Measurements from ENCODE around the gene KCNQ1. TPM values are rescaled to one million over a fixed set of nuclear protein-coding genes. Genes with fewer than 3 reads are reported as not detected.

Gene KCNQ1
- polyA plus RNA-seq, 1 donor from 2014 or later, result not detected

DNA sequence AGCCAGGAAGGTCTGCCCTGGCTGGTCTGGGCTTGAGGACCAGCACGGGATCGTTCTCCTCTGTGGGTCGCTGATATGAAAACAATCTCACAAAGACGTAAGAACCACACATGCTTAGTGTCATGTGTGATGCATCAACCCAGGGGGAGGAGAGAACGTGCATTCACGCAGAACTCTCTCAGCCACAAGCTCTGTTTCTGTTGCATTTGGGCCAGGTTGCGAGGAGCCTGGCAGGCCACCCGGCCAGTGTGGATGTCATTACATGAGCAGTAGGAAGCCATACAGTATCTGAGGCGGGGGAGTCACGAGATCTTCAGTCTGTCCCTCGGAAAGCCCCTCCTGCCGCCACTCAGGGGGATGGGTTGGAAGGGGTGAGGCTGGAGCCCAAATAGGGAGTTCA is 308.1 kb downstream of the KCNQ1 start (continued):
- TF ChIP-seq REST (IDR thresholded peaks at IDR 0.05; ENCODE audit: borderline replicate concordance) (no peak), POLR2AphosphoS5 (IDR thresholded peaks at IDR 0.05) (no peak)

DNA sequence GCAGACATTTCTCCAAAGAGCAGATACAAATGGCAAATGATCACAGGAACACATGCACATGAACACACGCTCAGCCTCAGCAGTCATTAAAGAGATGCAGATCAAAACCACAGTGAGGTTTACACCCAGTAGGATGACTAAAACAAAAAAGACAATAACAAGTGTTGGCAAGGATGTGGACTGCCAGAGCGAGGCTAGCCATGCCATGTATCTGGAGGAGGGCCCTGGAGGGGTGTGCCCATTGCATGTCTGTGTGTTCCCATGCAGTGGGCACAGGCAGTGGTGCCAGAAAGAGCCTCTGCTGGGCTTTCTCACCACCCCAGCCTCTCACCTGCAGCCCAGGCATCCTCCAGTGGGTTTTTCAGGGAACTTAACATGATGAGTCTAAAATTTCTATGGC is 309.2 kb downstream of the KCNQ1 start:
- TF ChIP-seq RAD21 (conservative IDR thresholded peaks at IDR 0.05) (no peak), TAF1 (IDR thresholded peaks at IDR 0.05; ENCODE audit: low read depth) (no peak)
- H2AFZ ChIP-seq (ENCODE audit: low read depth, low read length), result no peak overlapping the region

GRCh38 chr11:2755071-2755470 is 310.3 kb downstream of the KCNQ1 start:
- Histone ChIP-seq H3K27ac (ENCODE audit: low read length) (no peak overlapping the region), H3K9me2 (ENCODE audit: insufficient read depth, low read length) (no peaks in the 10 kb centered on the region), H3K4me2 (ENCODE audit: low read length) (no peak overlapping the region), H3K27me3 (ENCODE audit: insufficient read depth, low read depth, low read length) (no peaks in the 10 kb centered on the region), H3K36me3 (ENCODE audit: insufficient read depth, low read length) (no peaks in the 10 kb centered on the region), H3K4me3 (ENCODE audit: low read length) (no peak overlapping the region), H3K9me3 (ENCODE audit: low read length) (no peaks in the 10 kb centered on the region), H3K9ac (ENCODE audit: low read length) (no peak overlapping the region), H4K20me1 (ENCODE audit: insufficient read depth) (no peaks in the 10 kb centered on the region), H3F3A (ENCODE audit: insufficient read depth, low read length, poor library complexity, severe bottlenecking) (no peaks in the 10 kb centered on the region), H2AFZ (ENCODE audit: low read depth, low read length) (no peak overlapping the region), H3K79me2 (replicated peaks; ENCODE audit: insufficient read depth, low read length) (no peaks in the 10 kb centered on the region)
- no peak for TF ChIP-seq EP300 (conservative IDR thresholded peaks at IDR 0.05; ENCODE audit: poor library complexity, severe bottlenecking)
- no peak for TF ChIP-seq MXI1 (conservative IDR thresholded peaks at IDR 0.05; ENCODE audit: poor library complexity, severe bottlenecking)
- TF ChIP-seq SMC3 (conservative IDR thresholded peaks at IDR 0.05; ENCODE audit: poor library complexity), result no peak
- TF ChIP-seq RAD21 (conservative IDR thresholded peaks at IDR 0.05), result no peak
- no peak for TF ChIP-seq REST (IDR thresholded peaks at IDR 0.05; ENCODE audit: borderline replicate concordance)
- TF ChIP-seq POLR2AphosphoS5 (IDR thresholded peaks at IDR 0.05), result no peak
- TF ChIP-seq CTCF (IDR thresholded peaks at IDR 0.05; ENCODE audit: poor library complexity, severe bottlenecking), result no peak
- TF ChIP-seq TAF1 (IDR thresholded peaks at IDR 0.05; ENCODE audit: low read depth), result no peak
- TF ChIP-seq EZH2 (IDR thresholded peaks at IDR 0.05; ENCODE audit: borderline replicate concordance, insufficient read depth, low read length, poor library complexity, severe bottlenecking), result no peak

More for the DNA sequence above, 309.2 kb downstream of the KCNQ1 start:
- H3K9ac ChIP-seq (ENCODE audit: low read length), result no peak overlapping the region
- H3K27me3 ChIP-seq (ENCODE audit: insufficient read depth, low read depth, low read length), result no peaks in the 10 kb centered on the region
- no peak overlapping the region for H3K27ac ChIP-seq (ENCODE audit: low read length)
- H4K20me1 ChIP-seq (ENCODE audit: insufficient read depth), result no peaks in the 10 kb centered on the region
- H3K4me3 ChIP-seq (ENCODE audit: low read length), result no peak overlapping the region
- H3K9me2 ChIP-seq (ENCODE audit: insufficient read depth, low read length), result no peaks in the 10 kb centered on the region
- no peaks in the 10 kb centered on the region for H3K79me2 ChIP-seq (replicated peaks; ENCODE audit: insufficient read depth, low read length)
- no peaks in the 10 kb centered on the region for H3K36me3 ChIP-seq (ENCODE audit: insufficient read depth, low read length)
- H3F3A ChIP-seq (ENCODE audit: insufficient read depth, low read length, poor library complexity, severe bottlenecking), result no peaks in the 10 kb centered on the region
- H3K9me3 ChIP-seq (ENCODE audit: low read length), result no peaks in the 10 kb centered on the region
- H3K4me2 ChIP-seq (ENCODE audit: low read length), result no peak overlapping the region

All from neural cell (in vitro differentiated cells).